ENCODE measurements around the gene CD101.

- TF ChIP-seq, protein P1, sequence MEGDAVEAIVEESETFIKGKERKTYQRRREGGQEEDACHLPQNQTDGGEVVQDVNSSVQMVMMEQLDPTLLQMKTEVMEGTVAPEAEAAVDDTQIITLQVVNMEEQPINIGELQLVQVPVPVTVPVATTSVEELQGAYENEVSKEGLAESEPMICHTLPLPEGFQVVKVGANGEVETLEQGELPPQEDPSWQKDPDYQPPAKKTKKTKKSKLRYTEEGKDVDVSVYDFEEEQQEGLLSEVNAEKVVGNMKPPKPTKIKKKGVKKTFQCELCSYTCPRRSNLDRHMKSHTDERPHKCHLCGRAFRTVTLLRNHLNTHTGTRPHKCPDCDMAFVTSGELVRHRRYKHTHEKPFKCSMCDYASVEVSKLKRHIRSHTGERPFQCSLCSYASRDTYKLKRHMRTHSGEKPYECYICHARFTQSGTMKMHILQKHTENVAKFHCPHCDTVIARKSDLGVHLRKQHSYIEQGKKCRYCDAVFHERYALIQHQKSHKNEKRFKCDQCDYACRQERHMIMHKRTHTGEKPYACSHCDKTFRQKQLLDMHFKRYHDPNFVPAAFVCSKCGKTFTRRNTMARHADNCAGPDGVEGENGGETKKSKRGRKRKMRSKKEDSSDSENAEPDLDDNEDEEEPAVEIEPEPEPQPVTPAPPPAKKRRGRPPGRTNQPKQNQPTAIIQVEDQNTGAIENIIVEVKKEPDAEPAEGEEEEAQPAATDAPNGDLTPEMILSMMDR (IDR thresholded peaks at IDR 0.05; ENCODE audit: low read depth, low read length, poor library complexity, severe bottlenecking), result no peak
- no peak for TF ChIP-seq EZH2phosphoT487 (IDR thresholded peaks at IDR 0.05; ENCODE audit: borderline replicate concordance, low read length)
Measured at GRCh38 chr1:116968724-116969123, 32.8 kb upstream of the CD101 start.

Data from DOHH2 (cell line).